Naive B cell (primary cell): ENCODE data around the gene ZNF841. TPM values are rescaled to one million over a fixed set of nuclear protein-coding genes. Genes with fewer than 3 reads are reported as not detected.
A peak's percentile ranks its signal among the peaks of the same experiment; 100 is the strongest.
"Not testable (repeated sequence)": the region's sequence is repeated elsewhere in the genome, so short reads cannot be mapped to it uniquely, and the experiment has no call there.

ENCODE experiments used
- ATAC-seq, 2 donors: fragments of 150-1000 bp; cut with Tn5 transposase; 2 replicates each; pipeline ENCODE4 v1.10.0; 2021; ENCODE audit warnings: low read depth in 2 of 2, mild to moderate bottlenecking in 2 of 2, moderate library complexity in 2 of 2
- DNase-seq: peaks from one replicate; pipeline ENCODE4 v3.0.0; 2022
- H3K27ac Mint-ChIP-seq, 6 donors: one replicate each; pipeline ENCODE4 v1.8.0; 2020 to 2022; ENCODE audit warnings: mild to moderate bottlenecking in 6 of 6, mixed read lengths in 6 of 6, moderate library complexity in 5 of 6, inconsistent platforms in 2 of 6
- H3K27me3 Mint-ChIP-seq, 3 donors: one replicate each; pipeline ENCODE4 v1.8.0; 2021 to 2022; ENCODE audit warnings: mixed read lengths in 3 of 3, mild to moderate bottlenecking in 1 of 3
- H3K36me3 Mint-ChIP-seq, 2 donors: one replicate each; pipeline ENCODE4 v1.8.0; 2020 to 2022; ENCODE audit warnings: mixed read lengths in 2 of 2, inconsistent platforms in 1 of 2, mild to moderate bottlenecking in 1 of 2
- H3K4me1 Mint-ChIP-seq, 3 donors: one replicate each; pipeline ENCODE4 v1.8.0; 2020 to 2022; ENCODE audit warnings: mixed read lengths in 3 of 3, inconsistent platforms in 1 of 3, mild to moderate bottlenecking in 1 of 3, moderate library complexity in 1 of 3
- H3K4me3 Mint-ChIP-seq, 8 donors: one replicate each; pipeline ENCODE4 v1.8.0; 2020 to 2022; ENCODE audit warnings: mild to moderate bottlenecking in 8 of 8, mixed read lengths in 8 of 8, moderate library complexity in 8 of 8, inconsistent platforms in 2 of 8
- H3K9me3 Mint-ChIP-seq, 7 donors: one replicate each; pipeline ENCODE4 v1.8.0; 2020 to 2022; ENCODE audit warnings: mixed read lengths in 7 of 7, mild to moderate bottlenecking in 5 of 7, inconsistent platforms in 2 of 7, moderate library complexity in 1 of 7
- polyA plus RNA-seq, 6 donors: library from polyadenylated mRNA; unstranded; fragments of 300-500 nt; fragmentation: Illumina TruSeq; gene quantifications; one replicate each; pipeline ENCODE4 v1.2.3, GENCODE V29; 2021; ENCODE audit warnings: low read depth in 6 of 6

The ZNF841 gene
- polyA plus RNA-seq, 6 donors from 2014 or later: 2.9 to 8.2 (median 4.2) TPM

GRCh38 chr19:52048555-52049501, 46.7 kb downstream of the ZNF841 start, which contains the start of gene ZNF432:
ZNF432 (minus strand) TSS chr19:52048838; CDS start chr19:52046868, 1,970 bp downstream.
- Mint-ChIP-seq H3K4me3 (peak within 1 kb of the TSS; percentile 92 to 100 (median 99)), H3K36me3 (peaks cover 25 to 50% of the 10 kb centered on the region in 2 donors), H3K27me3 (no peaks in the 10 kb centered on the region), H3K4me1 (peaks cover 16 to 26% (median 21%) of the 10 kb centered on the region in 3 donors), H3K27ac (peak within 1 kb of the TSS; percentile 99 to 100 (median 99)), H3K9me3 (peaks cover 4 to 44% (median 31%) of the 10 kb centered on the region in 7 donors)
- DNase-seq: peak; percentile 85
- peak; percentile 79 to 84 for ATAC-seq

- peaks cover 13 to 84% (median 67%) of the 10 kb centered on the region in 7 donors for H3K9me3 Mint-ChIP-seq
- DNase-seq (no peak), ATAC-seq (no peak)
- peak overlapping the region in 1 of 8 donors; percentile 30 for H3K4me3 Mint-ChIP-seq
- peaks cover 71 to 80% of the 10 kb centered on the region in 2 donors for H3K36me3 Mint-ChIP-seq
- H3K27ac Mint-ChIP-seq: no peak overlapping the region
- no peaks in the 10 kb centered on the region for H3K27me3 Mint-ChIP-seq
- H3K4me1 Mint-ChIP-seq: peaks cover 0 to 4% (median 0%) of the 10 kb centered on the region in 3 donors
Measured at GRCh38 chr19:52039169-52039568, 56.4 kb downstream of the ZNF841 start.

GRCh38 chr19:52034051-52034728, 61.4 kb downstream of the ZNF841 start:
- H3K4me3 Mint-ChIP-seq: peak overlapping the region in 2 of 8 donors; percentile 30 to 36
- DNase-seq: no peak
- peaks cover 12 to 84% (median 65%) of the 10 kb centered on the region in 7 donors for H3K9me3 Mint-ChIP-seq
- no peak for ATAC-seq
- H3K27me3 Mint-ChIP-seq: no peaks in the 10 kb centered on the region
- no peak overlapping the region for H3K27ac Mint-ChIP-seq
- H3K4me1 Mint-ChIP-seq: no peaks in the 10 kb centered on the region
- peaks cover 54 to 65% of the 10 kb centered on the region in 2 donors for H3K36me3 Mint-ChIP-seq

- H3K4me3 Mint-ChIP-seq: peak overlapping the region; percentile 85 to 100 (median 98)
- peak overlapping the region; percentile 96 to 100 (median 99) for H3K27ac Mint-ChIP-seq
- H3K36me3 Mint-ChIP-seq: peaks cover 28 to 43% of the 10 kb centered on the region in 2 donors
- peaks cover 0 to 56% (median 36%) of the 10 kb centered on the region in 7 donors for H3K9me3 Mint-ChIP-seq
- H3K4me1 Mint-ChIP-seq: peaks cover 22 to 34% (median 33%) of the 10 kb centered on the region in 3 donors
- no peaks in the 10 kb centered on the region for H3K27me3 Mint-ChIP-seq
- DNase-seq (no peak), ATAC-seq (peak; percentile 15 to 18)
Measured at GRCh38 chr19:52028780-52029123, 66.8 kb downstream of the ZNF841 start.

GRCh38 chr19:52028027-52028779, 67.4 kb downstream of the ZNF841 start, which contains the start of gene ZNF614:
ZNF614 (minus strand) TSS chr19:52028379; CDS start chr19:52025745, 2,634 bp downstream.
- peaks cover 0 to 56% (median 38%) of the 10 kb centered on the region in 7 donors for H3K9me3 Mint-ChIP-seq
- peak within 1 kb of the TSS; percentile 96 to 100 (median 99) for H3K27ac Mint-ChIP-seq
- DNase-seq: peak; percentile 89
- ATAC-seq: peak; percentile 83 to 87
- peaks cover 22 to 34% (median 33%) of the 10 kb centered on the region in 3 donors for H3K4me1 Mint-ChIP-seq
- H3K27me3 Mint-ChIP-seq: no peaks in the 10 kb centered on the region
- H3K36me3 Mint-ChIP-seq: peaks cover 34 to 43% of the 10 kb centered on the region in 2 donors
- peak within 1 kb of the TSS; percentile 85 to 100 (median 98) for H3K4me3 Mint-ChIP-seq

- ATAC-seq, DNase-seq, H3K27me3 Mint-ChIP-seq: not testable (repeated sequence)
- Mint-ChIP-seq H3K9me3 (peaks cover 0 to 56% (median 34%) of the 10 kb centered on the region in 7 donors), H3K36me3 (peaks cover 41 to 56% of the 10 kb centered on the region in 2 donors), H3K4me1 (peaks cover 22 to 34% (median 33%) of the 10 kb centered on the region in 3 donors), H3K27ac (peak overlapping the region in 2 of 6 donors; percentile 87 to 100), H3K4me3 (peak overlapping the region; percentile 30 to 100 (median 90))
Measured at GRCh38 chr19:52026255-52026990, 69.1 kb downstream of the ZNF841 start.

GRCh38 chr19:52024478-52024877, 71.1 kb downstream of the ZNF841 start:
- Mint-ChIP-seq H3K4me1 (peaks cover 22 to 34% (median 33%) of the 10 kb centered on the region in 3 donors), H3K4me3 (peak overlapping the region in 1 of 8 donors; percentile 47), H3K9me3 (peaks cover 0 to 65% (median 43%) of the 10 kb centered on the region in 7 donors), H3K36me3 (peaks cover 52 to 68% of the 10 kb centered on the region in 2 donors), H3K27ac (peak overlapping the region in 2 of 6 donors; percentile 87 to 92)
- ATAC-seq, DNase-seq, H3K27me3 Mint-ChIP-seq: not testable (repeated sequence)

- no peak for ATAC-seq
- Mint-ChIP-seq H3K27me3 (no peaks in the 10 kb centered on the region), H3K36me3 (peaks cover 74 to 87% of the 10 kb centered on the region in 2 donors), H3K27ac (no peak overlapping the region), H3K4me1 (peaks cover 9 to 16% (median 15%) of the 10 kb centered on the region in 3 donors), H3K4me3 (peak overlapping the region in 1 of 8 donors; percentile 35), H3K9me3 (peaks cover 0 to 81% (median 62%) of the 10 kb centered on the region in 7 donors)
- no peak for DNase-seq
Measured at GRCh38 chr19:52022193-52022592, 73.4 kb downstream of the ZNF841 start.

- Mint-ChIP-seq H3K4me1 (no peaks in the 10 kb centered on the region), H3K9me3 (peaks cover 6 to 88% (median 79%) of the 10 kb centered on the region in 7 donors)
Measured at GRCh38 chr19:52020506-52020905, 75.1 kb downstream of the ZNF841 start.

More at GRCh38 chr19:52020506-52020905, 75.1 kb downstream of the ZNF841 start:
- H3K27me3 Mint-ChIP-seq: no peaks in the 10 kb centered on the region
- H3K36me3 Mint-ChIP-seq: peaks cover 83 to 96% of the 10 kb centered on the region in 2 donors
- H3K4me3 Mint-ChIP-seq: no peak overlapping the region
- ATAC-seq (no peak), DNase-seq (no peak)
- no peak overlapping the region for H3K27ac Mint-ChIP-seq
